ENCODE data around the gene TNFRSF19.

The TNFRSF19 gene

DNA sequence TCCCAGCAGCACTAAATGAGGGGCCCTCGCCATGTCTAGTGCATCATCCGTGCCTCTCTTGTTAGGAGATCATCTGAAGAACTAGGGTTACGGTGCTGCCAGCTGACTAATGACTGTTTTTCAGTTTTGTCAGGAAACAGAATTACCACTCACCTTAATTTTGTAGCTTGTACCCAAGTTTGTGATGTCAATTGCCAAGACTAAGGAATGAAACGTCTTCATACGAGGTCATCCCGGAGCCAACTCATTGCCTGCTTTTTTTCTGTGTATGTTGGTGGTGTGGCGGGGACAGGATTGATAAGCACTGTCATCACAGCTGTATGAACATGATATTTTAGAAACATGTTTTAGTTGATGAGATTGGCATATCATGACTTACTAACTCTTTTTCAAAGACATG lies 100.6 kb downstream of the TNFRSF19 start:
- Histone ChIP-seq H3K4me2 (ENCODE audit: low read length) (no peak overlapping the region), H4K8ac (ENCODE audit: low read depth, low read length) (no peak overlapping the region), H3K4me1 (ENCODE audit: control insufficient read depth in 1 of 2, insufficient read depth in 2 of 2, low read length in 2 of 2) (no peaks in the 10 kb centered on the region), H3K27me3 (ENCODE audit: insufficient read depth, low read length) (no peaks in the 10 kb centered on the region), H2BK5ac (ENCODE audit: low read depth, low read length, poor library complexity) (no peak overlapping the region), H3K18ac (ENCODE audit: low read length) (no peak overlapping the region), H3K14ac (ENCODE audit: low read length) (no peak overlapping the region), H3K79me2 (ENCODE audit: control insufficient read depth, insufficient read depth, low read length, poor library complexity) (no peaks in the 10 kb centered on the region), H2BK120ac (ENCODE audit: insufficient read depth, low read length, poor library complexity) (no peak overlapping the region), H2AK5ac (ENCODE audit: low read length) (no peak overlapping the region), H2AFZ (ENCODE audit: insufficient read depth, low read length, poor library complexity) (no peak overlapping the region), H3K9ac (ENCODE audit: low read length) (no peak overlapping the region), H3K23ac (ENCODE audit: low read length) (no peak overlapping the region), H2BK12ac (ENCODE audit: low read length) (no peak overlapping the region), H3K36me3 (ENCODE audit: control insufficient read depth in 1 of 2, insufficient read depth in 2 of 2, low read length in 2 of 2) (peaks cover 27 to 51% of the 10 kb centered on the region in 2 experiments), H3K4ac (ENCODE audit: low read depth, low read length) (no peak overlapping the region), H3K79me1 (ENCODE audit: low read length) (peaks cover 1% of the 10 kb centered on the region), H4K91ac (ENCODE audit: low read depth, low read length) (no peak overlapping the region), H3K27ac (ENCODE audit: low read depth, low read length) (no peak overlapping the region), H3K4me3 (ENCODE audit: low read depth, low read length) (no peak overlapping the region), H3K9me3 (ENCODE audit: insufficient read depth, low read depth, low read length) (peaks cover 1% of the 10 kb centered on the region), H4K12ac (ENCODE audit: low read depth, low read length) (no peak overlapping the region)
- no peak for DNase-seq
- no CpG with 5 or more reads among the region's 7 CpGs for WGBS (ENCODE audit: extremely low coverage, insufficient coverage, insufficient read length)

DNA sequence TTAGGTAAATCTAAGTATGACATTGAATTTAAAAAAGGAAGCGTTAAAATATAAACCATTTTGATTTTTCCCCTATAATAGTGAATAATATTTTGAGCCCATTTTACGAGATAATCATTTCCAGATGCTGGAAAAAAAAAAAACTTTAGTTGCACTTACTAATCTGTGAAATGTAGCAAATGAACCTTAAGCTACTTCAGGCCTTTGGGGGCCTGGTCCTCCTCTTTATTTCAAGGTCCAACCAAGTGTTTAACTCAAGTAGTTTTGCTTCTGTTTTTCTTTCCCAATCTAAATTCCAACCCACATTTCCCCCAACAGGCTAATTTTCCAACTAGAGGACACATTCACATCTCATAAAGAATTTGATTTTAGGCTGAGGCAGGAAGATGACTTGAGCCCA lies 101.2 kb downstream of the TNFRSF19 start:
- H2BK12ac ChIP-seq (ENCODE audit: low read length): no peak overlapping the region
- no peak overlapping the region for H3K4me2 ChIP-seq (ENCODE audit: low read length)
- no peak overlapping the region for H2AK5ac ChIP-seq (ENCODE audit: low read length)
- no peak overlapping the region for H2BK120ac ChIP-seq (ENCODE audit: insufficient read depth, low read length, poor library complexity)
- H3K36me3 ChIP-seq (ENCODE audit: control insufficient read depth in 1 of 2, insufficient read depth in 2 of 2, low read length in 2 of 2): peaks cover 31 to 53% of the 10 kb centered on the region in 2 experiments
- WGBS (ENCODE audit: extremely low coverage, insufficient coverage, insufficient read length): no CpG with 5 or more reads among the region's 2 CpGs
- no peak overlapping the region for H4K12ac ChIP-seq (ENCODE audit: low read depth, low read length)
- no peaks in the 10 kb centered on the region for H3K79me2 ChIP-seq (ENCODE audit: control insufficient read depth, insufficient read depth, low read length, poor library complexity)
- H3K4me1 ChIP-seq (ENCODE audit: control insufficient read depth in 1 of 2, insufficient read depth in 2 of 2, low read length in 2 of 2): no peaks in the 10 kb centered on the region
- H3K14ac ChIP-seq (ENCODE audit: low read length): no peak overlapping the region
- H3K79me1 ChIP-seq (ENCODE audit: low read length): peaks cover 1% of the 10 kb centered on the region
- peaks cover 1% of the 10 kb centered on the region for H3K9me3 ChIP-seq (ENCODE audit: insufficient read depth, low read depth, low read length)
- H3K9ac ChIP-seq (ENCODE audit: low read length): no peak overlapping the region
- DNase-seq: no peak
- no peak overlapping the region for H2AFZ ChIP-seq (ENCODE audit: insufficient read depth, low read length, poor library complexity)
- no peak overlapping the region for H4K91ac ChIP-seq (ENCODE audit: low read depth, low read length)
- H3K27me3 ChIP-seq (ENCODE audit: insufficient read depth, low read length): no peaks in the 10 kb centered on the region
- H4K8ac ChIP-seq (ENCODE audit: low read depth, low read length): no peak overlapping the region
- no peak overlapping the region for H3K27ac ChIP-seq (ENCODE audit: low read depth, low read length)
- no peak overlapping the region for H3K4ac ChIP-seq (ENCODE audit: low read depth, low read length)
- H3K4me3 ChIP-seq (ENCODE audit: low read depth, low read length): no peak overlapping the region
- H3K23ac ChIP-seq (ENCODE audit: low read length): no peak overlapping the region
- H2BK5ac ChIP-seq (ENCODE audit: low read depth, low read length, poor library complexity): no peak overlapping the region
- no peak overlapping the region for H3K18ac ChIP-seq (ENCODE audit: low read length)

DNA sequence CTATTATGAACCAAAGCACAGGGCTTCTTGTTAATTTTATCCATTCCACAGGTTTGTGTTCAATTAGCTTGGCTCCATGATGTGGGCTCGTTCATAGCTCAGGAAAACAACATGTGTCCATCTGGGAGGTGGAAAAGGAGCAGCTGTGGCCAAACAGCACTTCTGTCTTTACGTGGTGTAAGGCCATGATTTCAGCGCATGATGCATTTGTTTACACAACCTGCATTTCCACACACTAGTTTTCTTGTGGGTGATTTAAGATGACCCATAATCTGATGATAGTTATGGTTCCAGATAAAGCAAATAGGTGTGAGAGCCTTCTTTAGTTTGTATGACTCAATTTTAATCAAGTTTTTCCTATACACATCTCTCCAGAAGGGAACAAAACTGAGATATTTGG lies 101.7 kb downstream of the TNFRSF19 start:
- no peak overlapping the region for H4K91ac ChIP-seq (ENCODE audit: low read depth, low read length)
- no peak overlapping the region for H3K14ac ChIP-seq (ENCODE audit: low read length)
- peaks cover 1% of the 10 kb centered on the region for H3K79me1 ChIP-seq (ENCODE audit: low read length)
- WGBS (ENCODE audit: extremely low coverage, insufficient coverage, insufficient read length): no CpG with 5 or more reads among the region's 3 CpGs
- no peak overlapping the region for H2AK5ac ChIP-seq (ENCODE audit: low read length)
- no peak for DNase-seq
- no peak overlapping the region for H3K9ac ChIP-seq (ENCODE audit: low read length)
- no peak overlapping the region for H2BK12ac ChIP-seq (ENCODE audit: low read length)
- no peak overlapping the region for H3K4ac ChIP-seq (ENCODE audit: low read depth, low read length)
- H3K36me3 ChIP-seq (ENCODE audit: control insufficient read depth in 1 of 2, insufficient read depth in 2 of 2, low read length in 2 of 2): peaks cover 29 to 50% of the 10 kb centered on the region in 2 experiments
- no peaks in the 10 kb centered on the region for H3K27me3 ChIP-seq (ENCODE audit: insufficient read depth, low read length)
- no peak overlapping the region for H3K27ac ChIP-seq (ENCODE audit: low read depth, low read length)
- H2AFZ ChIP-seq (ENCODE audit: insufficient read depth, low read length, poor library complexity): no peak overlapping the region
- H3K23ac ChIP-seq (ENCODE audit: low read length): no peak overlapping the region
- H3K4me2 ChIP-seq (ENCODE audit: low read length): no peak overlapping the region
- no peaks in the 10 kb centered on the region for H3K4me1 ChIP-seq (ENCODE audit: control insufficient read depth in 1 of 2, insufficient read depth in 2 of 2, low read length in 2 of 2)
- no peak overlapping the region for H3K18ac ChIP-seq (ENCODE audit: low read length)
- H3K4me3 ChIP-seq (ENCODE audit: low read depth, low read length): no peak overlapping the region
- no peaks in the 10 kb centered on the region for H3K79me2 ChIP-seq (ENCODE audit: control insufficient read depth, insufficient read depth, low read length, poor library complexity)
- H3K9me3 ChIP-seq (ENCODE audit: insufficient read depth, low read depth, low read length): peaks cover 1% of the 10 kb centered on the region
- no peak overlapping the region for H4K8ac ChIP-seq (ENCODE audit: low read depth, low read length)
- H2BK120ac ChIP-seq (ENCODE audit: insufficient read depth, low read length, poor library complexity): no peak overlapping the region
- H4K12ac ChIP-seq (ENCODE audit: low read depth, low read length): no peak overlapping the region
- no peak overlapping the region for H2BK5ac ChIP-seq (ENCODE audit: low read depth, low read length, poor library complexity)

DNA sequence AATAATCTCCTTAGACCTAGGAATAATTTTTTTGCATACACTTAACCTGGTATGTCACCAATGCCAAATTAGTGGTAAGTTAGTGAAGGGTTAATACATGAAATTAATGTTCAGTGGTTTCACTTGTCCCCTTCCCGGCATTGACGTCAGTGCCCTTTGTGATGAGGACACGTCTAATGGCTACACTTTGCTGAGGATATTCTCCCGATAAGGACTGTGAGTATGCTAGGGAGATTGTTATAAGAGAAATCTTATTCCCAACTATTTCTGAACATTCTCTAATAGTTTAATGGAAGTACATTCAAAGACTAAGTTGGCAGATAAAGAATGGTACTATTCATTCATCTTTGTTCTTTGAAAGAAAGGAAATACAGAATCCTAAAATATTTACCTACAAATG lies 102.4 kb downstream of the TNFRSF19 start:
- Histone ChIP-seq H2BK12ac (ENCODE audit: low read length) (no peak overlapping the region), H2AFZ (ENCODE audit: insufficient read depth, low read length, poor library complexity) (no peak overlapping the region), H4K12ac (ENCODE audit: low read depth, low read length) (no peak overlapping the region), H3K4me1 (ENCODE audit: control insufficient read depth in 1 of 2, insufficient read depth in 2 of 2, low read length in 2 of 2) (no peaks in the 10 kb centered on the region), H3K4ac (ENCODE audit: low read depth, low read length) (no peak overlapping the region), H2BK5ac (ENCODE audit: low read depth, low read length, poor library complexity) (no peak overlapping the region), H3K14ac (ENCODE audit: low read length) (no peak overlapping the region), H2AK5ac (ENCODE audit: low read length) (no peak overlapping the region), H3K18ac (ENCODE audit: low read length) (no peak overlapping the region), H3K79me2 (ENCODE audit: control insufficient read depth, insufficient read depth, low read length, poor library complexity) (no peaks in the 10 kb centered on the region), H3K9me3 (ENCODE audit: insufficient read depth, low read depth, low read length) (peaks cover 4% of the 10 kb centered on the region), H3K9ac (ENCODE audit: low read length) (no peak overlapping the region), H3K23ac (ENCODE audit: low read length) (no peak overlapping the region), H3K79me1 (ENCODE audit: low read length) (peaks cover 1% of the 10 kb centered on the region), H2BK120ac (ENCODE audit: insufficient read depth, low read length, poor library complexity) (no peak overlapping the region), H3K27ac (ENCODE audit: low read depth, low read length) (no peak overlapping the region), H3K27me3 (ENCODE audit: insufficient read depth, low read length) (no peaks in the 10 kb centered on the region), H3K4me3 (ENCODE audit: low read depth, low read length) (no peak overlapping the region), H3K4me2 (ENCODE audit: low read length) (no peak overlapping the region), H3K36me3 (ENCODE audit: control insufficient read depth in 1 of 2, insufficient read depth in 2 of 2, low read length in 2 of 2) (peaks cover 33 to 50% of the 10 kb centered on the region in 2 experiments), H4K91ac (ENCODE audit: low read depth, low read length) (no peak overlapping the region), H4K8ac (ENCODE audit: low read depth, low read length) (no peak overlapping the region)
- WGBS (ENCODE audit: extremely low coverage, insufficient coverage, insufficient read length): no CpG with 5 or more reads among the region's 4 CpGs
- no peak for DNase-seq
